Posterior vena cava (tissue), 2 donors: ENCODE measurements around the gene STRIP1. TPM values are rescaled to one million over a fixed set of nuclear protein-coding genes. Genes with fewer than 3 reads are reported as not detected.
"Not testable (repeated sequence)": the region's sequence is repeated elsewhere in the genome, so short reads cannot be mapped to it uniquely, and the experiment has no call there.

ENCODE experiments used
- DNase-seq: peaks from one replicate; pipeline ENCODE4 v3.0.0-alpha.2; 2020; ENCODE audit warnings: low spot score
- intact Hi-C, 2 donors: fragments of 100-400 bp; cut with DNase I; formaldehyde crosslinking; loops; one replicate each; pipeline versions ENCODE4 v1.14.1 to v1.14.2; 2022 to 2023
- total RNA-seq, 2 donors: library from RNA; stranded (reverse); fragmentation: NEBNext Ultra II Directional; extraction: Animal tissue kit (Norgen Biotek cat#: 25700); gene quantifications; one replicate each; pipeline ENCODE4 v1.2.1, GENCODE V29; 2021
- donor health status: DM: yes; HTN: yes; CAD: no.
- donor health status: DM: yes; HTN: yes; CAD: no.

The STRIP1 gene
- total RNA-seq, 2 donors from 2014 or later = 27.2 to 29.8 TPM

DNA sequence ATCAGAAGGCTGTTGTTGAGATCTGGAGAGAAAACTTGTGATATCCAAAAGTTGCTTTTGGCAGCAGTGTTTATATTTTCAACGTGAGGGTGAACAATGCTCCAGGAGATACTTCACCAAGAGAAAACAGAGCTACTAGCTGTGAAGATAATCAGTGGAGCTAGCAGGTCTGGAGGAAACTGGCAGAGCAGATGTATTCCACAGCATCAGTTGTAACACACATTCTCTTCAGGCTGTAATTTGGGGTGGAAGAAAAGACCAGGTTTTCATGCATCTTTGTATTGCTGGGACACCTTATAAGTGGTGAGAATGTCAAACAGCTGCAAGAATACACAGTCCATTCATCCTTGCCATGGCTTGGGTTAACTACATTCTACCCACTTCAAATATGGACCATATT is 27.9 kb upstream of the STRIP1 start:
- DNase-seq = no peak
- intact Hi-C loops = no loop called here

- no peak for DNase-seq
- intact Hi-C loops = no loop called here
These were observed 27.2 kb upstream of the STRIP1 start for GRCh38 chr1:110007046-110007830.

DNA sequence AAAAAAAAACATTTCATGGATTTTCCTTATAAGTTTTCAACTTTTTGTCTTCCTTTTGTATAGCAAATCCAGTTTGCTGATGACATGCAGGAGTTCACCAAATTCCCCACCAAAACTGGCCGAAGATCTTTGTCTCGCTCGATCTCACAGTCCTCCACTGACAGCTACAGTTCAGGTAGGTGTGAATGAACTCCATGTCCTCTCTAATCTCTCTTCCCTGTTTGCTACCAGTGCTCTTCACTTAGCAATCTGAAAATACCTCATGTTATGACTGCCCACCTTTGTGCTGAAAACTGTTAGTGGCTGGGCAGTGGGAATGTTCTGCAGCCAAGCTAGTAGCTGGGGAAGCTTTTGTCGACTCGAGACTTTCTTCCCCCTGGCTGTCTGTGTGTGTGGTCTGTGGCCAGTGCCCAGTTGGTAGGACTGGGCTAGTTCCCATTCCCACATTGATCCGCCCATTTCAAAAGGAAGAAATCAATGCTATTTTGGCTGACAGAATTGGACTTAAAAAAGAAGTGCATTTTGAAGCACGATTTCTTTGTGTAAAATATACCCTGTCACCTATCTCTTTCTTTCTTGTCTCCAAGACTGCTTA is 25.4 kb upstream of the STRIP1 start:
- intact Hi-C loops = no loop called here

DNA sequence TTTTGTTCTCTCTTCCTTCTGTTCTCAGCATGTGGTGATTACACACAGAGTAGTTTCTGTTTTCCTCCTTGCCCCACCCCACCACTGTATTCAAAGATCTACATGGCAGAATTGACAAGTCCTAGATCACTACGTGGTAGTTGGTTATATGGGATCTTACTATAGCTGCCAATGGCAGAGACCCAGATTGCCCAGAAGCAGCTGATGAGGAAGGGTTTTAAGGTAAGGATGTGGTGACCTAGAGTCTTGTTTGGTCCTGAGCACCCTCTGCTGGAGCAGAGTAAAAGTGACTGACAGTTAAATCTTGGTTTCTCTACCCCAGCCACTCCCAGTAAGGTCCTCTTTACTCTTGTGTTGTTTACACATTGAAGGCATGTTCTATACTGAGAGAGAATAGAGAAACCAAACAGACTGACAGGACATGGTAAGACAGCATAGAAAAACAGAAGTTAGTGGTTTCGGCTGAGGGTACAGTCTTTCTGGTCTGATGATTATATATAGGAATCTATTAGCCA is 22.8 kb upstream of the STRIP1 start:
- DNase-seq = no peak
- intact Hi-C loops = no loop called here

More for the DNA sequence above, 25.4 kb upstream of the STRIP1 start:
- no peak for DNase-seq

DNA sequence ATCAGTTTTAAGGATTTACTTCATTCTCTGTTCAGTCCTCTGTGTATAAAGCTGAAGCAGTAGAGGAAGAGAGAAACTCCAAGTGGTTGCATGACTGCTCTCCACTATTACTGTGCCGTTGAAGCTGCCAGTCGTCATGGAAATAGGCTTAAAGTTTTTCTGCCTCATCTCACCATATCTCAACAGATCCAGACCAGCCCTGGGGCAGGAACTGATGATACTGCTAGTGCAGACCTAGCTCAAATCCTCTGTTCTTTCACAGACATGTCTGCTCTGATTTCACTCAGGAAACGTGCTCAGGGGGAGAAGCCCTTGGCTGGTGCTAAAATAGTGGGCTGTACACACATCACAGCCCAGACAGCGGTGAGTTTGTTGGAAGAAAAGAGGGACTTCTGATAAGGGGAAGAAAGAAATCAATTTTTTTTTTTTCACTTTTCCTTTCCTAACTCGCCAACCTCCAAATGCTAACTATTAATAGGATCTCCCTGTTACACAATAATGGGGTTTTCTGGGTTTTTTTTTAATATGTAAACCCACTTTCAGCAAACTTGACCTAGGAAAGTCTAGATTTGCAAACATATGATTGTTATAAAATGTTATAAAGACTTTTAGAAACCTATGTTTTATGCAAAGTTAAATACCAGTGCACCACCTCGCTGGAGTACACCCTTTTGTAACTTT is 22.2 kb upstream of the STRIP1 start:
- intact Hi-C loops = no loop called here
- no peak for DNase-seq

DNA sequence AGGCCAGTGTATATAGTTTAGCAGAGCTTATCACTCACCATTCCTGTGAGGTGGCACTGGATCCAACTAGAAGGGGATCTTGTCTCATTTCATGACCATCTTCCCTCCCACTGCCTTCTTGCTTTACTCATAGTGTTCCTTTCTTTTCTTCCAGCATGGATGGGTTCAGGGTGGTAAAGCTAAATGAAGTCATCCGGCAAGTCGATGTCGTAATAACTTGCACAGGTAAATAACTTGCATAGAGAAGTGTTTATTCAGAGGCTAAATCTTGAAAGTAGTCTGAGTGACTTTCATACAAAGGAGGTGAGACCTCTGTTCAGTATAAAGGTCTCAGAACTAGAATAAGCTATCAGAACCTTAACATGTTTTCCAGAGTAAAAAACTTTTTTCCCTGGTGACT is 16.6 kb upstream of the STRIP1 start:
- intact Hi-C loops = no loop called here
- DNase-seq = no peak

GRCh38 chr1:110018396-110018795 is 16.0 kb upstream of the STRIP1 start:
- intact Hi-C loops = no loop called here
- DNase-seq = no peak

DNA sequence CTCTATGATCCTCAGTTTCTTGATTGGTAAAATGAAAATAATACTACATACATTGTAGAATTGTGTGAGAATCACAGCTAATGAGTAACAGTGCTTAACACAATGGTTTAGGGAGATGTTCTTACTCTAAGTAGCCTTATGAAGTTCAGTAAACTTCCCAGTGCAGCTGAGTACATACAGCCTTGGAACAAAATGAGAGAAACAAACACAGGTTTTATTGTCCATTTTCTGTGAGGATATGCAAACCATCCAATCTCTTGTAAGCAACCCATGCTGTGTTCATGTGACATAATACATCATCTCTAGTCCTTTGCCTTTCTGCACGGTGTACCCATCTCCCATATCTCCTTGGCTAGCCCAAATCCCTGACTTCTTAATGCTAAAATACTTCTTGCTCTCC is 14.7 kb upstream of the STRIP1 start:
- DNase-seq = no peak
- intact Hi-C loops = no loop called here

DNA sequence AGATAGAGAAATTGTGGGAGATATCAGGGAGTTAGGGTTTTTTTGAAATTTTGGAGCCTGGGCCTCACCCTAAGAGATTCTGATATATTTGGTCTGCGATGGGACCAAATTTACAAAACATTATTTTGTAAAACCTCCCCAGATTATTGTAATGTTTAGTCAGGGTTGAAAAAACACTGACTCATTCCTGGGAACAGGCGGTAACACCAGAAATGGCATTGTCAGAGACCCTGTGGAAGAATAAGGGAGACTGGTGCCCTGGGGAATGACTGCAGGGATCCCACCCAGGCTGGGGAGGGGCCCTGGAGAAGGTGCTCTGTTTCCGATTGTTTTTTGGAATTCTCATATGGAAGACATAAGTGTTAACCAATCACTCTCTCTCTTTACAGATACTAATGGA is 13.1 kb upstream of the STRIP1 start:
- no peak for DNase-seq
- intact Hi-C loops = no loop called here

- intact Hi-C loops = no loop called here
- DNase-seq = no peak
These were observed 9.8 kb upstream of the STRIP1 start for GRCh38 chr1:110024613-110025012.

DNA sequence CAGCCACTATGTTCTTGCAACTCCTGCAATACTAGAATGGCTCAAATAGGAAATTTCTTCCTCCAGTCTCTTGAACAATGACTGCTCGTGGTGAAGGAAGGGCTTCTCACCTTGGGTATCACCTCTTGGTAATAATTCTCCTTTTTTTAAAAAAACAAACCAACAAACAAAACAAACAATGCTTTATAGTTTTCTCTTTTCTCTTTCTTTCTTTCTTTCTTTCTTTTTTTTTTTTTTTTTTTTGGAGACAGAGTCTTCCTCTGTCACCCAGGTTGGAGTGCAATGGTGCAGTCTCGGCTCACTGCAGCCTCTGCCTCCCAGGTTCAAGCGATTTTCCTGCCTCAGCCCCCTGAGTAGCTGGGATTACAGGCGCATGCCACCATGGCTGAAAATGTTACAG is 3.7 kb upstream of the STRIP1 start:
- DNase-seq, intact Hi-C loops: not testable (repeated sequence)

- intact Hi-C loops = no loop called here
- no peak for DNase-seq
These were observed 2.1 kb upstream of the STRIP1 start for GRCh38 chr1:110032327-110032726.

DNA sequence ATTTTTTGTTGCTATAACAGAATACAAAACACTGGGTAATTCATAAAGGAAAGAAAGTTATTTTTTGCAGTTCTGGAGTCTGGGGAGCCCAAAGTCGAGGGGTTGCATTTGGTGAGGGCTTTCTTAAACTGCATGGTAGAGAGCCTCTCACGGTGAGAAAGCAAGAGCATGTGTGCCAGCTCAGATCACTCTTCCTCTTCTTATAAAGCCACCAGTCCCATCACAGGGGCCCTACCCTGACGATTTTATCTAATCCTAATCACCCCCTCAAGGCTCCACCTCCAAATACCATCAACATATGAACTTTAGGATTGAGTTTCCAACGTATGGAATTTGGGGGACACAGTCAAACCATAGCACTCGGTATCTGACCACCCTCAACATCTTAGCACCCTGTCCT is 1.0 kb upstream of the STRIP1 start:
- intact Hi-C loops = no loop called here

DNA sequence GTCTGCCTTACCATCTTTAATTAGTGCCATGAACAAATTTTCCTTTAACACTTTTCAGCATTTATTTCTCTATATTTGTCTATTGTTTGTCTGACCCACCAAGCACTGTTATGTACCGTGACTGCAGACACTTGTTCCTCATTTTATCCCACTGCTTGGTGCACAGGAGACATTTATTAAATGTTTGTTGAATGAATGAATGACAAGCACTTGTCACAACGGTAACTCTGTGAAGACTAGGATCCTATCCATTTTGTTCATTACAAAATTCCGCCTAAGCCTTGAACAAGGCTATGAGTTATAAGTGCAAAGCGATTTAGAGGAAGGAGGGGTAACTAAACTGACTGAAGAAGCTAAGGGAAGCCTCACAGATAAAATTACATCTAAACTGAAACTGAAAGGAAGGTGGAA is 379 bp upstream of the STRIP1 start:
- intact Hi-C loops = no loop called here
- no peak for DNase-seq

More for the DNA sequence above, 1.0 kb upstream of the STRIP1 start:
- DNase-seq = no peak

DNA sequence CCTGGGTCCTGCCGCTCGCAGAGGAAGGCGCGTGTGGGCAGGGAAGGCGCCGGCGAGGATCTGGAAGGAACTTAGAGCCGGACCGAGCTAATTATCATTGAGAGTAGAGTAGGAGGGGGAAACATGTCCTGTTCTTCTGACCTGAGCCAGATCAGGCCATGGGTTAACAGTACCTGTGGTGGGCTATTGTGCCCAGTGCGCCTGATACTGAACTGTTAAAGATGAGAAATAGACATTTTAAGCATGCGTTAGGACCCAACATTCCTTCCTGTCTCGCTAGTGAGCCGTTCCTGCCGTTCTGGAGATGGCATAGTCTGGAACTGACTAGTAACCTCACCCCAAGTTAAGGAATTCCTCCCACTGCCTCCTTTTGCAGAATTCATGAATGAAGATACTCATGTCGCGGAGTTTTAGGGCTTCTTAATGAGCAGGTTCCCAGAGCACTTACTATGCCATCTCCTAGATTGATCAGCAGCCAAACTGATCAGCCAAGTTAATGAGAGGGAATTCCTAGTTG is 870 bp downstream of the STRIP1 start:
- intact Hi-C loops = no loop called here
- DNase-seq = no peak

- intact Hi-C loops = no loop called here
- no peak for DNase-seq
These were observed 3.8 kb downstream of the STRIP1 start for GRCh38 chr1:110038271-110038670.

DNA sequence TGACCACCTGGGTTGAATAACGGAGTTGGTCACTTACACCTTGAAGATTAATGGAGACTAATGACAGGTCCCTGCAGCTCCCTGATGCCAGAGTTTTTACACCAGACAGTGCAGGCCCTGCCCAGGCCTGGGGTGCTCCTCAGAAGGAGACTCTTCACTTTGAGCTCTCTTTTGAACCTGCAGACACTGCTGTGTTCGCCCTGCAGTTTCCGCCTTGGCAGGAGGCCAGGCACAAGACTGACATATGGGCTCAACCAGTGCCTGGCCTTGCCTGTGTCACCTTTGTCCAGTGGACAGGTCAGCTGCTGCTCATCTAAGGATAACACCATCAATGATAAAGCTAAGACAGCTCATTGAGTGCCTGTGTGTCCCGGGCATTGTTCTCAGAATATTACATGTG is 5.2 kb downstream of the STRIP1 start:
- intact Hi-C loops = no loop called here
- DNase-seq = no peak

DNA sequence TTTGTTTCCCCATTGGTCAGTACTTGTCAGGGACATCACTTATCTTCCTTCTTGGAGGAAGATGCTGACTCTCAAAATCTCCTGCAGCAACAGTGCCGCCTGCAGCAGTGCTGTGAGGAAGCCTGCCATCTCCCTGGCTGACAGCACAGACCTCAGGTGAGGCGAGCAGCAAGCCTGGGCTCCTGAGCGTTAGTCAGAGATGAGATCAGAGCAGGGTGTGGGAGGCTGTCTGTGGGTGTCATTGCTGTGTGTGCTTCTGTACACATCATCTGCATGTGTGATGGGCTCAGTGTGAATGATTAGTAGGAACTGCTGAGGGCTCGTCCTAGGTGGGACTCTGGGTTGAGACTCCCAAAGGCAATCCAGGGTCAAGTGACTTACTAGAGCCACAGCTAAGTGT is 6.1 kb downstream of the STRIP1 start:
- intact Hi-C loops = no loop called here
- DNase-seq = no peak

GRCh38 chr1:110043016-110043415 is 8.6 kb downstream of the STRIP1 start:
- DNase-seq = no peak
- intact Hi-C loops = no loop called here

- DNase-seq = no peak
- intact Hi-C loops = no loop called here
These were observed 13.0 kb downstream of the STRIP1 start for GRCh38 chr1:110047463-110047862.
